ENCODE results near the gene DHX35. TPM values are rescaled to one million over a fixed set of nuclear protein-coding genes. Genes with fewer than 3 reads are reported as not detected.

The DHX35 gene
- total and polyA plus RNA-seq, 2 experiments from 2014 or later, result 8.3 to 25.9 TPM

DNA sequence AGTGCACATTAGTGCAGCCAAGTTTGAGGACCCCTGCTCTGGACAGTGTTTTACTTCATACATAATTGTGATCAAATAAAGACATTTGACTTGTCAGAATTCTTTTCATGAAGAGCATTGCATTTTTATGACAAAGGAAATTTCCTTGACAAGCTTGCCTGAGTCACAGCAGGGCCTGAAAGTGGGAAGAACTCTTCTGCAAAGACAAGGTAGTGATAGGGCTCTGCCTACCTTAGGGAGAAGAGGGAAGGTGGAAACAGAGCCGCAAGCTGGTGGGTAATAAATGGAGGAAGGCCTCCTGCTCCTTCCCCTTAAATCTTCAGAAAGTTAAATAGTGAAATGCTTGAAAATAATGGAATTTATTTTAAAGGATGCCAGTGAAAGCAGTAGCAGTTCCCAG lies 118.2 kb downstream of the DHX35 start:
- H3K4me2 ChIP-seq, result no peak overlapping the region
- H3K27me3 ChIP-seq (ENCODE audit: insufficient read depth), result no peaks in the 10 kb centered on the region
- Mint-ChIP-seq H3K4me3 (no peak overlapping the region), H3K4me1 (peaks cover 2% of the 10 kb centered on the region; the same call in 1 of the 3 replicates), H3K27ac (no peak overlapping the region), H3K36me3 (ENCODE audit: low read depth) (no peaks in the 10 kb centered on the region), H3K27me3 (ENCODE audit: insufficient read depth, low read depth, poor library complexity) (peaks cover 9% of the 10 kb centered on the region), H3K9me3 (no peaks in the 10 kb centered on the region)
- H3K4me3 ChIP-seq, result no peak overlapping the region
- ATAC-seq, result no peak
- H2AFZ ChIP-seq, result no peak overlapping the region
- no peaks in the 10 kb centered on the region for H3K79me2 ChIP-seq (replicated peaks; ENCODE audit: insufficient read depth)
- no peaks in the 10 kb centered on the region for H3K4me1 ChIP-seq (ENCODE audit: insufficient read depth)
- DNase-seq (ENCODE audit: low spot score), result no peak
- no peaks in the 10 kb centered on the region for H3K36me3 ChIP-seq (ENCODE audit: insufficient read depth)
- H3F3A ChIP-seq (replicated peaks; ENCODE audit: low read depth), result no peaks in the 10 kb centered on the region
- no peaks in the 10 kb centered on the region for H3K9me2 ChIP-seq (ENCODE audit: insufficient read depth)
- H4K20me1 ChIP-seq (replicated peaks; ENCODE audit: insufficient read depth), result no peaks in the 10 kb centered on the region
- no peak for TF ChIP-seq EZH2 (IDR thresholded peaks at IDR 0.05; ENCODE audit: low read depth, unreplicated experiment)
- TF ChIP-seq ZNF114 (CRISPR knock-in tag; IDR thresholded peaks at IDR 0.05), result no peak
- no peak for TF ChIP-seq ZNF331 (CRISPR knock-in tag; IDR thresholded peaks at IDR 0.05; ENCODE audit: low read depth)
- no peak for TF ChIP-seq STAT1 (IDR thresholded peaks at IDR 0.05; ENCODE audit: unreplicated experiment)
- TF ChIP-seq, protein P1, sequence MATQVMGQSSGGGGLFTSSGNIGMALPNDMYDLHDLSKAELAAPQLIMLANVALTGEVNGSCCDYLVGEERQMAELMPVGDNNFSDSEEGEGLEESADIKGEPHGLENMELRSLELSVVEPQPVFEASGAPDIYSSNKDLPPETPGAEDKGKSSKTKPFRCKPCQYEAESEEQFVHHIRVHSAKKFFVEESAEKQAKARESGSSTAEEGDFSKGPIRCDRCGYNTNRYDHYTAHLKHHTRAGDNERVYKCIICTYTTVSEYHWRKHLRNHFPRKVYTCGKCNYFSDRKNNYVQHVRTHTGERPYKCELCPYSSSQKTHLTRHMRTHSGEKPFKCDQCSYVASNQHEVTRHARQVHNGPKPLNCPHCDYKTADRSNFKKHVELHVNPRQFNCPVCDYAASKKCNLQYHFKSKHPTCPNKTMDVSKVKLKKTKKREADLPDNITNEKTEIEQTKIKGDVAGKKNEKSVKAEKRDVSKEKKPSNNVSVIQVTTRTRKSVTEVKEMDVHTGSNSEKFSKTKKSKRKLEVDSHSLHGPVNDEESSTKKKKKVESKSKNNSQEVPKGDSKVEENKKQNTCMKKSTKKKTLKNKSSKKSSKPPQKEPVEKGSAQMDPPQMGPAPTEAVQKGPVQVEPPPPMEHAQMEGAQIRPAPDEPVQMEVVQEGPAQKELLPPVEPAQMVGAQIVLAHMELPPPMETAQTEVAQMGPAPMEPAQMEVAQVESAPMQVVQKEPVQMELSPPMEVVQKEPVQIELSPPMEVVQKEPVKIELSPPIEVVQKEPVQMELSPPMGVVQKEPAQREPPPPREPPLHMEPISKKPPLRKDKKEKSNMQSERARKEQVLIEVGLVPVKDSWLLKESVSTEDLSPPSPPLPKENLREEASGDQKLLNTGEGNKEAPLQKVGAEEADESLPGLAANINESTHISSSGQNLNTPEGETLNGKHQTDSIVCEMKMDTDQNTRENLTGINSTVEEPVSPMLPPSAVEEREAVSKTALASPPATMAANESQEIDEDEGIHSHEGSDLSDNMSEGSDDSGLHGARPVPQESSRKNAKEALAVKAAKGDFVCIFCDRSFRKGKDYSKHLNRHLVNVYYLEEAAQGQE (IDR thresholded peaks at IDR 0.05; ENCODE audit: unreplicated experiment), result no peak
- no peak for TF ChIP-seq JUNB (IDR thresholded peaks at IDR 0.05; ENCODE audit: unreplicated experiment)
- TF ChIP-seq POLR2AphosphoS5 (IDR thresholded peaks at IDR 0.05; ENCODE audit: low read depth), result no peak
- no peak for TF ChIP-seq EZH2phosphoT487 (IDR thresholded peaks at IDR 0.05; ENCODE audit: unreplicated experiment)
- no peak for TF ChIP-seq CREB1 (CRISPR knock-in tag; IDR thresholded peaks at IDR 0.05; ENCODE audit: low read depth)
- no peak for TF ChIP-seq NANOG (IDR thresholded peaks at IDR 0.05; ENCODE audit: borderline replicate concordance)
- TF ChIP-seq, protein P2, sequence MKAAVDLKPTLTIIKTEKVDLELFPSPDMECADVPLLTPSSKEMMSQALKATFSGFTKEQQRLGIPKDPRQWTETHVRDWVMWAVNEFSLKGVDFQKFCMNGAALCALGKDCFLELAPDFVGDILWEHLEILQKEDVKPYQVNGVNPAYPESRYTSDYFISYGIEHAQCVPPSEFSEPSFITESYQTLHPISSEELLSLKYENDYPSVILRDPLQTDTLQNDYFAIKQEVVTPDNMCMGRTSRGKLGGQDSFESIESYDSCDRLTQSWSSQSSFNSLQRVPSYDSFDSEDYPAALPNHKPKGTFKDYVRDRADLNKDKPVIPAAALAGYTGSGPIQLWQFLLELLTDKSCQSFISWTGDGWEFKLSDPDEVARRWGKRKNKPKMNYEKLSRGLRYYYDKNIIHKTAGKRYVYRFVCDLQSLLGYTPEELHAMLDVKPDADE (IDR thresholded peaks at IDR 0.05), result no peak
- TF ChIP-seq, protein P3, sequence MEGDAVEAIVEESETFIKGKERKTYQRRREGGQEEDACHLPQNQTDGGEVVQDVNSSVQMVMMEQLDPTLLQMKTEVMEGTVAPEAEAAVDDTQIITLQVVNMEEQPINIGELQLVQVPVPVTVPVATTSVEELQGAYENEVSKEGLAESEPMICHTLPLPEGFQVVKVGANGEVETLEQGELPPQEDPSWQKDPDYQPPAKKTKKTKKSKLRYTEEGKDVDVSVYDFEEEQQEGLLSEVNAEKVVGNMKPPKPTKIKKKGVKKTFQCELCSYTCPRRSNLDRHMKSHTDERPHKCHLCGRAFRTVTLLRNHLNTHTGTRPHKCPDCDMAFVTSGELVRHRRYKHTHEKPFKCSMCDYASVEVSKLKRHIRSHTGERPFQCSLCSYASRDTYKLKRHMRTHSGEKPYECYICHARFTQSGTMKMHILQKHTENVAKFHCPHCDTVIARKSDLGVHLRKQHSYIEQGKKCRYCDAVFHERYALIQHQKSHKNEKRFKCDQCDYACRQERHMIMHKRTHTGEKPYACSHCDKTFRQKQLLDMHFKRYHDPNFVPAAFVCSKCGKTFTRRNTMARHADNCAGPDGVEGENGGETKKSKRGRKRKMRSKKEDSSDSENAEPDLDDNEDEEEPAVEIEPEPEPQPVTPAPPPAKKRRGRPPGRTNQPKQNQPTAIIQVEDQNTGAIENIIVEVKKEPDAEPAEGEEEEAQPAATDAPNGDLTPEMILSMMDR (conservative IDR thresholded peaks at IDR 0.05; ENCODE audit: low read depth in 2 of 2), result no peak
- TF ChIP-seq, protein P4, sequence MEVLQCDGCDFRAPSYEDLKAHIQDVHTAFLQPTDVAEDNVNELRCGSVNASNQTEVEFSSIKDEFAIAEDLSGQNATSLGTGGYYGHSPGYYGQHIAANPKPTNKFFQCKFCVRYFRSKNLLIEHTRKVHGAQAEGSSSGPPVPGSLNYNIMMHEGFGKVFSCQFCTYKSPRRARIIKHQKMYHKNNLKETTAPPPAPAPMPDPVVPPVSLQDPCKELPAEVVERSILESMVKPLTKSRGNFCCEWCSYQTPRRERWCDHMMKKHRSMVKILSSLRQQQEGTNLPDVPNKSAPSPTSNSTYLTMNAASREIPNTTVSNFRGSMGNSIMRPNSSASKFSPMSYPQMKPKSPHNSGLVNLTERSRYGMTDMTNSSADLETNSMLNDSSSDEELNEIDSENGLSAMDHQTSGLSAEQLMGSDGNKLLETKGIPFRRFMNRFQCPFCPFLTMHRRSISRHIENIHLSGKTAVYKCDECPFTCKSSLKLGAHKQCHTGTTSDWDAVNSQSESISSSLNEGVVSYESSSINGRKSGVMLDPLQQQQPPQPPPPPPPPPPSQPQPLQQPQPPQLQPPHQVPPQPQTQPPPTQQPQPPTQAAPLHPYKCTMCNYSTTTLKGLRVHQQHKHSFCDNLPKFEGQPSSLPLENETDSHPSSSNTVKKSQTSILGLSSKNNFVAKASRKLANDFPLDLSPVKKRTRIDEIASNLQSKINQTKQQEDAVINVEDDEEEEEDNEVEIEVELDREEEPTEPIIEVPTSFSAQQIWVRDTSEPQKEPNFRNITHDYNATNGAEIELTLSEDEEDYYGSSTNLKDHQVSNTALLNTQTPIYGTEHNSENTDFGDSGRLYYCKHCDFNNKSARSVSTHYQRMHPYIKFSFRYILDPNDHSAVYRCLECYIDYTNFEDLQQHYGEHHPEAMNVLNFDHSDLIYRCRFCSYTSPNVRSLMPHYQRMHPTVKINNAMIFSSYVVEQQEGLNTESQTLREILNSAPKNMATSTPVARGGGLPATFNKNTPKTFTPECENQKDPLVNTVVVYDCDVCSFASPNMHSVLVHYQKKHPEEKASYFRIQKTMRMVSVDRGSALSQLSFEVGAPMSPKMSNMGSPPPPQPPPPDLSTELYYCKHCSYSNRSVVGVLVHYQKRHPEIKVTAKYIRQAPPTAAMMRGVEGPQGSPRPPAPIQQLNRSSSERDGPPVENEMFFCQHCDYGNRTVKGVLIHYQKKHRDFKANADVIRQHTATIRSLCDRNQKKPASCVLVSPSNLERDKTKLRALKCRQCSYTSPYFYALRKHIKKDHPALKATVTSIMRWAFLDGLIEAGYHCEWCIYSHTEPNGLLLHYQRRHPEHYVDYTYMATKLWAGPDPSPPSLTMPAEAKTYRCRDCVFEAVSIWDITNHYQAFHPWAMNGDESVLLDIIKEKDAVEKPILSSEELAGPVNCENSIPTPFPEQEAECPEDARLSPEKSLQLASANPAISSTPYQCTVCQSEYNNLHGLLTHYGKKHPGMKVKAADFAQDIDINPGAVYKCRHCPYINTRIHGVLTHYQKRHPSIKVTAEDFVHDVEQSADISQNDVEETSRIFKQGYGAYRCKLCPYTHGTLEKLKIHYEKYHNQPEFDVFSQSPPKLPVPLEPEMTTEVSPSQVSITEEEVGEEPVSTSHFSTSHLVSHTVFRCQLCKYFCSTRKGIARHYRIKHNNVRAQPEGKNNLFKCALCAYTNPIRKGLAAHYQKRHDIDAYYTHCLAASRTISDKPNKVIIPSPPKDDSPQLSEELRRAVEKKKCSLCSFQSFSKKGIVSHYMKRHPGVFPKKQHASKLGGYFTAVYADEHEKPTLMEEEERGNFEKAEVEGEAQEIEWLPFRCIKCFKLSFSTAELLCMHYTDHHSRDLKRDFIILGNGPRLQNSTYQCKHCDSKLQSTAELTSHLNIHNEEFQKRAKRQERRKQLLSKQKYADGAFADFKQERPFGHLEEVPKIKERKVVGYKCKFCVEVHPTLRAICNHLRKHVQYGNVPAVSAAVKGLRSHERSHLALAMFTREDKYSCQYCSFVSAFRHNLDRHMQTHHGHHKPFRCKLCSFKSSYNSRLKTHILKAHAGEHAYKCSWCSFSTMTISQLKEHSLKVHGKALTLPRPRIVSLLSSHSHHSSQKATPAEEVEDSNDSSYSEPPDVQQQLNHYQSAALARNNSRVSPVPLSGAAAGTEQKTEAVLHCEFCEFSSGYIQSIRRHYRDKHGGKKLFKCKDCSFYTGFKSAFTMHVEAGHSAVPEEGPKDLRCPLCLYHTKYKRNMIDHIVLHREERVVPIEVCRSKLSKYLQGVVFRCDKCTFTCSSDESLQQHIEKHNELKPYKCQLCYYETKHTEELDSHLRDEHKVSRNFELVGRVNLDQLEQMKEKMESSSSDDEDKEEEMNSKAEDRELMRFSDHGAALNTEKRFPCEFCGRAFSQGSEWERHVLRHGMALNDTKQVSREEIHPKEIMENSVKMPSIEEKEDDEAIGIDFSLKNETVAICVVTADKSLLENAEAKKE (CRISPR knock-in tag; IDR thresholded peaks at IDR 0.05), result no peak
- H3K27ac ChIP-seq (ENCODE audit: low read depth), result no peak overlapping the region
